ENCODE data around the gene SF3A1.

Gene SF3A1

GRCh38 chr22:30289141-30289979 lies 67.3 kb downstream of the SF3A1 start, which contains the start of gene CASTOR1:
CASTOR1 (minus strand) TSS chr22:30289505; CDS start chr22:30289497, 8 bp downstream.
- DNase-seq (ENCODE audit: low read depth in 2 of 2, low spot score in 1 of 2), result peak; percentile 74 to 76

GRCh38 chr22:30288419-30289140 lies 68.1 kb downstream of the SF3A1 start:
- DNase-seq (ENCODE audit: low read depth in 2 of 2, low spot score in 1 of 2), result no peak

DNA sequence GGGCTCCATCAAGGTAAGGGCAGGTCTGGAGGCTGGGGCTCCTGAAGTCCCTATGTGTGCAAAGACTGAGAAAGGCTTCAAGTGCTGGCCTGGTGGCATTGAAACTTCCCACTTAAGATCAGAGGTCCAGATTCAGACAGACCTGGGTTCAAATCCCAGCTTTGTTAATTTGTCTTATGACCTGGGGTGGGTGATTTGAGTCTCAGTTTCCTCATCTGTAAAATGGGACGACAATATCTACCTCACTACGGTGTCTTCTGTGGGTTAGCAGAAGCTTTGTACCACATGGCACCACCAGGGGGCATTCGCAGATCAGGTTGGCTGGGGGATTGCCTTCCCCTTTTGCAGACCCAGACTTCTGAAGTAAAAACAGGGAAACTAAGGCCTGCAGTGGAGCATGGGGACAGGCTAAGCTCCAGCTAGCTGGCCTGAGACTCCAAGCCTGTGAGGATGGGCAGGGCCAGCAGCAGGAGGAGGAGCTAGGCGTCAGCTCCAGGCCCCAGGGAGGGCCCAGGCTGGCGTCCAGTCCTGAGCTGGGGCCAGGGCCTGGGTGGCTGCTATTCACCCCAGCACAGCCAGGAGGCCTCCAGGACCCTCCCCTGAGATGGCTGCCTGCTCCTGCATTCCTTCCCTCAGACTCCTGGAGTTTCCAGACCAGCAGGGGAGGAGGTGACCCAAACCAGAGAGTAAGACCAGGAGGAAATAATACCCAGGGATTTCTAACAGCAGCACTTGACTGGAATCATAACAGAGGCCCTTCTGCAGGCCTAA lies 68.9 kb downstream of the SF3A1 start:
- DNase-seq (ENCODE audit: low read depth in 2 of 2, low spot score in 1 of 2), result peak; percentile 73 to 89

GRCh38 chr22:30286813-30287647 lies 69.7 kb downstream of the SF3A1 start:
- DNase-seq (ENCODE audit: low read depth in 2 of 2, low spot score in 1 of 2), result peak; percentile 65 to 76

GRCh38 chr22:30286331-30286730 lies 70.4 kb downstream of the SF3A1 start:
- DNase-seq (ENCODE audit: low read depth in 2 of 2, low spot score in 1 of 2), result no peak

GRCh38 chr22:30285846-30286200 lies 70.9 kb downstream of the SF3A1 start:
- DNase-seq (ENCODE audit: low read depth in 2 of 2, low spot score in 1 of 2), result no peak

DNA sequence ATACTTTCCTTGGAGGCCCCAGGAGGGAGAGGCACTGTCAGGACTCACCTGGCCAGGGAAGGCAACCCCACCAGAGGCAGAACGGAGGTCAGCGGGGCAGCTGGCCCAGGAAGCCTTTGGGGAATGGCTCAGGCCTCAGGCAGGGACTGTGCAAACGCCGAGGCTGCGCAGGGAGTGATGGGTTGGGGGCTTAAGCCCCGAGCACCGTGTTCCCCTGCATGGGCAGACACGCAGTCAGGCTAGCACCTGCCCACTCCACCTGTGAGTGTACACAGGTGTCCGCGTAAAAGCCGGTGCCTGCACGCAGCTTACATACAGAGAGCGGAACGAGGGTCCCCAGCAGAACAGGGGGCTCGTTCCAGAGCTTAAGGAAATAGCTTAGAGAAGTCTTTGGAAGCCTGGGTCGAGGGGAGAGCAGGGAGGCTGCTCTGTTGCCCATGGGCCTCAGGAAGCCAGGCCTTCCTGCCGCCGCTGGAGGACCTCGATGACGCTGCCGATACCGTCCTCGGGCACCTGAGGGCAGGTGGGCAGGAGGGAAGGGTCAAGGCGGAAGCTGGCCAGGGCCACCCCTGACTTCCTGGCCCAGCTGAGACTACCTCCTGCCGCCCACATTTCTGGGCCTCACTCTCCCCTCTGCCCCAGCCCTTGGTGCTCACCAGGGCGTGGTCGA lies 71.4 kb downstream of the SF3A1 start:
- no peak for DNase-seq (ENCODE audit: low read depth in 2 of 2, low spot score in 1 of 2)

DNA sequence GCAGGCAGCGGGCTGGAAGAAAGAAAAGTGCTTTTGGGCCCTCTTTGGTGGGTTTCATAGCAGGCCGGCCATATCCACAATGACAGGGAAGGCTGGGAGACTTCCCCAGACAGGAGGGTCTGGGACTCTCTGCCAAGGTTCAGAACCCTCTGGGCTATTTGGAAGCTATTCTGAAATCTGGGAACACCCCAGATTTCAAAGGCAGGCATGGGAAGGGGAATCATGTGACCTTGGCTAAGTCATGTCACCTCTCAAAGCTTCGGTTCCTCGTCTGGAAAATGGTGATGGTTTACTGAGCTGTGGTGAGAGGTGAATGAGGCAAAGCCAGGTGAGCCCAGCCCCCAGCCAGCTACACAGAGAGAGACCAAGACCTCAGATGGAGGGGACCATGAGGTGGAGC lies 72.0 kb downstream of the SF3A1 start:
- no peak for DNase-seq (ENCODE audit: low read depth in 2 of 2, low spot score in 1 of 2)

DNA sequence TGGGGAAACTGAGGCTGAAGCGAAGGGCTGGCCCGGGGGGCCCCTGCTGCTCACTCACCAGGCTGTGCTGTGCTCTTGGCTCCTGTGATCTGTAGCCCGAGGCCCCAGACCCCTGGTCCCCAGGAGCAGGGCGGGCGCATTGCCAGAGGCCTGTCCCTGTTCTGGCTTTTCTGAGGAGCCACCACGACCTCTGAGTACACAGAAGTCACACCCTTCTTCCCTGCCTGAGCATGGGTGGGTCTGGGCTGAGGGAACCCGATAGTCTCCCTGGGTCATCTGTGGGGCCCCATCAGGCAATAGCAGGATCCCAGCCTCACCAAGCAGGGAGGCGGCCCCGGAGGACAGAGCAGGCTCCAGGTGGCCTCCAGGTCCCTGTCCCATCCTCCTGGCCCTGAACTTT lies 72.5 kb downstream of the SF3A1 start:
- no peak for DNase-seq (ENCODE audit: low read depth in 2 of 2, low spot score in 1 of 2)

DNA sequence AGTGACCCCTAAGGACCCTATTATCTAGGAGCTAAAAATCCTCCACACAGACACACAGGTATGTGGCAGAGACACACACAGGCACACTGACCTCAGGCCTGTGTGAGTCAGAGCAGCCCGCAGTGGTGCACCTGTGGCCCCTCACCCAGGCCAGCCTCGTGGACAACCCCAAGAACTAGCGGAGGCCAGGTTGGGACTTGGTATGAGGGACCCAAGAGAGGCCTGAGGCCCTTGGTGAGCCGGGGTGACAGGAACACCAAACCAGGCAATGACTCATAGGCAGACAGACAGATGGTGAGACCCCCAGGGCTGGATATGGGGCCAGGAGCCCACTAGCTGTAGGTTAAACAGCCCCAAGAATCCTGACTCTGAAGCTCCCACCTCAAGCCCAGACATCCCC lies 73.4 kb downstream of the SF3A1 start:
- no peak for DNase-seq (ENCODE audit: low read depth in 2 of 2, low spot score in 1 of 2)

DNA sequence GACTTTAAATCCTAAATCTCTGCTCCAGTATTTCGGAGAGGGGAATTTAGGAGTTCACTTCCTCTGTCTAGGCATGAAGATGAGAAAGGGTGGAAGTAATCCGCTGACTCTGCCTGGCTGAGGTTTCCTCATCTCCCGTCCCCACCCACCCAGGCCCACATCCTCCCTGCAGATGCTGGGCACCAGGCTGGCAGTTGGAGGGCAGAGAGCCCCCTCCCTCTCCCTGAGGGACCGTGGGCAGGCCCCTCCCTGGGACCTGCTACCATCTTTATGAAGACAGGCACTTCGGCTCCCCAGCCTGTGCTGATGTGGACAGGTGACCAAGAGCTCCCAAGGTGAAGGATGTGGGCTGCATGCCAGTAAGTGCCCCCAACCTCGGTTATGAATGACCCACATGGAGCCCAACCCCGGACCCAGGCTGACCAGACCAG lies 74.1 kb downstream of the SF3A1 start:
- DNase-seq (ENCODE audit: low read depth in 2 of 2, low spot score in 1 of 2), result no peak

Data from stimulated activated CD8-positive, alpha-beta memory T cell treated with anti-CD3 and anti-CD28 coated beads, Interleukin-4, amount 100 ng/mL, for 4 hours (primary cell).